Thyroid gland (tissue), 4 donors: Measurements from ENCODE around the gene ITPKB.

ENCODE experiments used
- POLR2A ChIP-seq, 2 donors: fragments of 450-650 bp; IDR thresholded peaks; one replicate each; pipeline ENCODE4 v1.6.1; 2017; ENCODE audit warnings: antibody characterized with exemption in 2 of 2, mild to moderate bottlenecking in 2 of 2, moderate library complexity in 1 of 2
- TF ChIP-seq, protein P1 (sequence below), 6 experiments: fragments of 200-600 bp in 3 of 6; fragments of 450-650 bp in 3 of 6; sonication (generic) in 3 of 6; IDR thresholded peaks; one replicate each; pipeline ENCODE4 v1.5.1; 2016 to 2019; ENCODE audit warnings: antibody characterized with exemption in 6 of 6, mild to moderate bottlenecking in 2 of 6, inconsistent platforms in 1 of 6, moderate library complexity in 1 of 6

DNA sequence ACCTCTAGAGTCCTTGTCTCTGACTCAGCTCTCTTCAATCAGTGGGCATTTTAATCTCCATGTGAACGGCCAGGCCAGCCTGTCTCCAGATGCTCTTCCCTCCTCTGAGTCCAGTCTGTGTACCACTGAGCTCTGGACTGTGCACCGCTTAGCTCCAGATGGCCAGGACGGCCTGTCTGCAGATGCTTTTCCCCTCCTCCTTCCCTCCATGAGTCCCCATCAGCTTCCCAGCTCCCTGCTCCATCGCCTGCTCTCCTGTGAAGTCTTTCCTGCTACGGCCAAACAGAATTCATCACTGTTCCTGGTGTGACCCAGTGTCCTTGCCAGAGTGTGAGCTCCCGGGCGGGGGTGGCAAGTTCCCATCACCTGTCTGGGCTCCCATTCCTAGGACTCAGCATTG, 148.5 kb downstream of the ITPKB start:
- TF ChIP-seq, protein P1, sequence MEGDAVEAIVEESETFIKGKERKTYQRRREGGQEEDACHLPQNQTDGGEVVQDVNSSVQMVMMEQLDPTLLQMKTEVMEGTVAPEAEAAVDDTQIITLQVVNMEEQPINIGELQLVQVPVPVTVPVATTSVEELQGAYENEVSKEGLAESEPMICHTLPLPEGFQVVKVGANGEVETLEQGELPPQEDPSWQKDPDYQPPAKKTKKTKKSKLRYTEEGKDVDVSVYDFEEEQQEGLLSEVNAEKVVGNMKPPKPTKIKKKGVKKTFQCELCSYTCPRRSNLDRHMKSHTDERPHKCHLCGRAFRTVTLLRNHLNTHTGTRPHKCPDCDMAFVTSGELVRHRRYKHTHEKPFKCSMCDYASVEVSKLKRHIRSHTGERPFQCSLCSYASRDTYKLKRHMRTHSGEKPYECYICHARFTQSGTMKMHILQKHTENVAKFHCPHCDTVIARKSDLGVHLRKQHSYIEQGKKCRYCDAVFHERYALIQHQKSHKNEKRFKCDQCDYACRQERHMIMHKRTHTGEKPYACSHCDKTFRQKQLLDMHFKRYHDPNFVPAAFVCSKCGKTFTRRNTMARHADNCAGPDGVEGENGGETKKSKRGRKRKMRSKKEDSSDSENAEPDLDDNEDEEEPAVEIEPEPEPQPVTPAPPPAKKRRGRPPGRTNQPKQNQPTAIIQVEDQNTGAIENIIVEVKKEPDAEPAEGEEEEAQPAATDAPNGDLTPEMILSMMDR (IDR thresholded peaks at IDR 0.05): no peak
- no peak for TF ChIP-seq POLR2A (IDR thresholded peaks at IDR 0.05)
